ENCODE results near the gene ERP44.

GRCh38 chr9:100091650-100092049 lies 7.2 kb downstream of the ERP44 start:
- TF ChIP-seq POLR2A (IDR thresholded peaks at IDR 0.05) (no peak), CTCF (IDR thresholded peaks at IDR 0.05) (no peak)
